Lower leg skin (tissue), 4 donors: ENCODE data around the gene SLITRK2. TPM values are rescaled to one million over a fixed set of nuclear protein-coding genes. Genes with fewer than 3 reads are reported as not detected.

Experiments used
- DNase-seq, 2 donors: peaks; one replicate each; pipeline ENCODE4 v3.0.0-alpha.2; 2019; ENCODE audit warnings: low spot score in 2 of 2
- H3K4me3 ChIP-seq: fragments of 200-600 bp; sonication (generic); 2 replicates; pipeline ENCODE4 v1.5.1; 2017; ENCODE audit warnings: mild to moderate bottlenecking, low read depth; ENCODE audit not compliant: poor library complexity, severe bottlenecking
- CTCF ChIP-seq, 3 donors: fragments of 450-650 bp; IDR thresholded peaks; one replicate each; pipeline ENCODE4 v1.5.1; 2016; ENCODE audit warnings: antibody characterized with exemption in 3 of 3, mild to moderate bottlenecking in 3 of 3, moderate library complexity in 2 of 3
- POLR2A ChIP-seq, 2 donors: fragments of 450-650 bp; IDR thresholded peaks; one replicate each; pipeline ENCODE4 v1.6.1; 2016 to 2017; ENCODE audit warnings: antibody characterized with exemption in 2 of 2, mild to moderate bottlenecking in 1 of 2, moderate library complexity in 1 of 2
- whole genome bisulfite sequencing, 2 donors: methylation state at CpG; one replicate each; pipeline ENCODE4 v1.1.5; 2018; 5-methylcytosine and 5-hydroxymethylcytosine counted together
- intact Hi-C: fragments of 100-400 bp; cut with DNase I; formaldehyde crosslinking; loops from one replicate; pipeline ENCODE4 v1.15.0; 2023; ENCODE audit warnings: low total_unique reads
- total RNA-seq, 4 donors: library from RNA; depleted of rRNA; stranded (reverse); fragments of >200 nt; gene quantifications; one replicate each; pipeline ENCODE4 v1.1.0, GENCODE V29; 2016

SLITRK2 gene
- total RNA-seq, 4 donors from 2014 or later: 0.21 to 1.6 (median 1.0) TPM

GRCh38 chrX:145823132-145823531, 5.5 kb downstream of the SLITRK2 start:
- intact Hi-C loops: no loop called here
- 85 to 100% methylated on average over 4 to 7 of the region's 7 CpGs for WGBS, 2 donors
- TF ChIP-seq CTCF (IDR thresholded peaks at IDR 0.05): no peak
- no peak for TF ChIP-seq POLR2A (IDR thresholded peaks at IDR 0.05)
- no peak overlapping the region for H3K4me3 ChIP-seq
- no peak for DNase-seq

- intact Hi-C loops: no loop called here
- TF ChIP-seq CTCF (IDR thresholded peaks at IDR 0.05) (no peak), POLR2A (IDR thresholded peaks at IDR 0.05) (no peak)
- no peak overlapping the region for H3K4me3 ChIP-seq
- no peak for DNase-seq
- 12 to 18% methylated on average over 4 of the region's 4 CpGs for WGBS, 2 donors
These were observed 8.3 kb downstream of the SLITRK2 start for GRCh38 chrX:145825896-145826295.

- intact Hi-C loops: no loop called here
- H3K4me3 ChIP-seq: no peak overlapping the region
- WGBS, 2 donors: 60 to 74% methylated on average over 4 of the region's 4 CpGs
- TF ChIP-seq POLR2A (IDR thresholded peaks at IDR 0.05) (no peak), CTCF (IDR thresholded peaks at IDR 0.05) (no peak)
- no peak for DNase-seq
These were observed 8.8 kb downstream of the SLITRK2 start for GRCh38 chrX:145826466-145826865.

GRCh38 chrX:145832796-145833195, 15.2 kb downstream of the SLITRK2 start:
- 63 to 73% methylated on average over 5 of the region's 5 CpGs for WGBS, 2 donors
- DNase-seq: no peak
- no peak overlapping the region for H3K4me3 ChIP-seq
- TF ChIP-seq CTCF (IDR thresholded peaks at IDR 0.05): no peak
- no peak for TF ChIP-seq POLR2A (IDR thresholded peaks at IDR 0.05)
- intact Hi-C loops: no loop called here

GRCh38 chrX:145840531-145840930, 22.9 kb downstream of the SLITRK2 start:
- TF ChIP-seq POLR2A (IDR thresholded peaks at IDR 0.05) (no peak), CTCF (IDR thresholded peaks at IDR 0.05) (no peak)
- no peak for DNase-seq
- intact Hi-C loops: no loop called here
- 61 to 77% methylated on average over 5 to 9 of the region's 9 CpGs for WGBS, 2 donors
- H3K4me3 ChIP-seq: no peak overlapping the region

GRCh38 chrX:145843146-145843904, 25.7 kb downstream of the SLITRK2 start:
- intact Hi-C loops: no loop called here
- 35 to 49% methylated on average over 7 of the region's 7 CpGs for WGBS, 2 donors
- no peak overlapping the region for H3K4me3 ChIP-seq
- no peak for DNase-seq
- no peak for TF ChIP-seq CTCF (IDR thresholded peaks at IDR 0.05)
- no peak for TF ChIP-seq POLR2A (IDR thresholded peaks at IDR 0.05)
